ENCODE measurements around the gene CDH22. TPM values are rescaled to one million over a fixed set of nuclear protein-coding genes. Genes with fewer than 3 reads are reported as not detected.

CDH22 gene
- total and polyA plus RNA-seq, 4 donors, result 0.03 to 0.25 (median 0.09) TPM

GRCh38 chr20:46309945-46310344, 1.6 kb upstream of the CDH22 start:
- H3K9ac ChIP-seq (ENCODE audit: insufficient read depth in 1 of 2, low read length in 2 of 2), result no peak overlapping the region
- no peak for ATAC-seq (ENCODE audit: insufficient read depth, low FRiP score)
- TF ChIP-seq CTCF (IDR thresholded peaks at IDR 0.05; ENCODE audit: control extremely low read depth, extremely low read depth), result no peak
- DNase-seq, result no peak
- no peak overlapping the region for H3K27ac ChIP-seq (ENCODE audit: low read depth in 1 of 2, low read length in 1 of 2)
- 56 to 61% methylated on average over 2 of the region's 2 CpGs for WGBS, 2 donors
- no peaks in the 10 kb centered on the region for H3K36me3 ChIP-seq (ENCODE audit: control insufficient read depth in 4 of 4, insufficient read depth in 4 of 4, low read length in 4 of 4)
- no peaks in the 10 kb centered on the region for H3K9me3 ChIP-seq (ENCODE audit: control insufficient read depth in 4 of 4, insufficient read depth in 3 of 4, low read length in 3 of 4)
- peaks cover 12 to 81% (median 73%) of the 10 kb centered on the region in 3 donors for H3K27me3 ChIP-seq (ENCODE audit: control insufficient read depth in 3 of 3, insufficient read depth in 3 of 3, low read length in 2 of 3)
- no peak overlapping the region for H3K4me3 ChIP-seq
- H3K4me1 ChIP-seq (ENCODE audit: control insufficient read depth in 5 of 5, insufficient read depth in 5 of 5, low read length in 5 of 5), result peaks cover 0 to 11% (median 0%) of the 10 kb centered on the region in 5 donors

GRCh38 chr20:46307999-46308257, 370 bp downstream of the CDH22 start:
- Histone ChIP-seq H3K27ac (ENCODE audit: low read depth in 1 of 2, low read length in 1 of 2) (no peak overlapping the region), H3K9ac (ENCODE audit: insufficient read depth in 1 of 2, low read length in 2 of 2) (no peak overlapping the region), H3K4me3 (no peak overlapping the region), H3K9me3 (ENCODE audit: control insufficient read depth in 4 of 4, insufficient read depth in 3 of 4, low read length in 3 of 4) (no peaks in the 10 kb centered on the region), H3K4me1 (ENCODE audit: control insufficient read depth in 5 of 5, insufficient read depth in 5 of 5, low read length in 5 of 5) (peaks cover 0 to 11% (median 0%) of the 10 kb centered on the region in 5 donors), H3K36me3 (ENCODE audit: control insufficient read depth in 4 of 4, insufficient read depth in 4 of 4, low read length in 4 of 4) (no peaks in the 10 kb centered on the region), H3K27me3 (ENCODE audit: control insufficient read depth in 3 of 3, insufficient read depth in 3 of 3, low read length in 2 of 3) (peaks cover 4 to 69% (median 59%) of the 10 kb centered on the region in 3 donors)
- 0 to 1% methylated on average over 10 to 35 of the region's 35 CpGs for WGBS, 2 donors
- no peak for TF ChIP-seq CTCF (IDR thresholded peaks at IDR 0.05; ENCODE audit: control extremely low read depth, extremely low read depth)
- peak in 1 of 3 donors; percentile 13 for DNase-seq
- ATAC-seq (ENCODE audit: insufficient read depth, low FRiP score), result no peak

GRCh38 chr20:46307139-46307998, 929 bp downstream of the CDH22 start:
- TF ChIP-seq CTCF (IDR thresholded peaks at IDR 0.05; ENCODE audit: control extremely low read depth, extremely low read depth), result peak; percentile 31
- Histone ChIP-seq H3K27me3 (ENCODE audit: control insufficient read depth in 3 of 3, insufficient read depth in 3 of 3, low read length in 2 of 3) (peaks cover 4 to 66% (median 56%) of the 10 kb centered on the region in 3 donors), H3K27ac (ENCODE audit: low read depth in 1 of 2, low read length in 1 of 2) (no peak overlapping the region), H3K36me3 (ENCODE audit: control insufficient read depth in 4 of 4, insufficient read depth in 4 of 4, low read length in 4 of 4) (no peaks in the 10 kb centered on the region), H3K4me1 (ENCODE audit: control insufficient read depth in 5 of 5, insufficient read depth in 5 of 5, low read length in 5 of 5) (peaks cover 0 to 13% (median 0%) of the 10 kb centered on the region in 5 donors), H3K4me3 (no peak overlapping the region), H3K9ac (ENCODE audit: insufficient read depth in 1 of 2, low read length in 2 of 2) (no peak overlapping the region), H3K9me3 (ENCODE audit: control insufficient read depth in 4 of 4, insufficient read depth in 3 of 4, low read length in 3 of 4) (no peaks in the 10 kb centered on the region)
- 1% methylated on average over 73 to 90 of the region's 90 CpGs for WGBS, 2 donors
- ATAC-seq (ENCODE audit: insufficient read depth, low FRiP score) (peak; percentile 86), DNase-seq (peak in 2 of 3 donors; percentile 28 to 36)

Measured in lung (tissue), 12 donors.